Tibial artery (tissue), 4 donors: ENCODE results near the gene ZACN.

Experiments
- DNase-seq, 2 donors: peaks; one replicate each; pipeline ENCODE4 v3.0.0-alpha.2; 2019
- H3K27ac ChIP-seq, 2 donors: fragments of 200-600 bp; sonication (generic) in 1 of 2; 1 replicate in 1 of 2; 2 replicates in 1 of 2; pipeline ENCODE4 v1.5.1; 2018 to 2019; ENCODE audit warnings: mild to moderate bottlenecking in 1 of 2
- H3K27me3 ChIP-seq, 2 donors: fragments of 200-600 bp; sonication (generic) in 1 of 2; one replicate each; pipeline versions ENCODE4 v1.5.1 to v1.6.0; 2016 to 2019
- H3K36me3 ChIP-seq, 3 donors: fragments of 200-600 bp; sonication (generic) in 2 of 3; one replicate each; pipeline ENCODE4 v1.5.1; 2016 to 2019; ENCODE audit warnings: mild to moderate bottlenecking in 2 of 3
- H3K4me1 ChIP-seq, 4 donors: fragments of 200-600 bp; sonication (generic) in 2 of 4; 1 replicate in 3 of 4; 2 replicates in 1 of 4; pipeline ENCODE4 v1.5.1; 2016 to 2019
- H3K4me3 ChIP-seq, 2 donors: fragments of 200-600 bp; sonication (generic) in 1 of 2; 1 replicate in 1 of 2; 2 replicates in 1 of 2; pipeline ENCODE4 v1.5.1; 2018 to 2019; ENCODE audit warnings: mild to moderate bottlenecking in 2 of 2
- H3K9me3 ChIP-seq, 3 donors: fragments of 200-600 bp; sonication (generic) in 1 of 3; one replicate each; pipeline ENCODE4 v1.5.1; 2016 to 2019
- intact Hi-C: fragments of 100-400 bp; cut with DNase I; formaldehyde crosslinking; loops from one replicate; pipeline ENCODE4 v1.15.0; 2023; ENCODE audit warnings: low total_unique reads
- TF ChIP-seq, protein P1 (sequence below), 2 experiments: fragments of 200-600 bp in 1 of 2; fragments of 450-650 bp in 1 of 2; IDR thresholded peaks; one replicate each; pipeline ENCODE4 v1.5.1; 2017 to 2019; ENCODE audit warnings: antibody characterized with exemption in 2 of 2, mild to moderate bottlenecking in 1 of 2, moderate library complexity in 1 of 2

ZACN gene

DNA sequence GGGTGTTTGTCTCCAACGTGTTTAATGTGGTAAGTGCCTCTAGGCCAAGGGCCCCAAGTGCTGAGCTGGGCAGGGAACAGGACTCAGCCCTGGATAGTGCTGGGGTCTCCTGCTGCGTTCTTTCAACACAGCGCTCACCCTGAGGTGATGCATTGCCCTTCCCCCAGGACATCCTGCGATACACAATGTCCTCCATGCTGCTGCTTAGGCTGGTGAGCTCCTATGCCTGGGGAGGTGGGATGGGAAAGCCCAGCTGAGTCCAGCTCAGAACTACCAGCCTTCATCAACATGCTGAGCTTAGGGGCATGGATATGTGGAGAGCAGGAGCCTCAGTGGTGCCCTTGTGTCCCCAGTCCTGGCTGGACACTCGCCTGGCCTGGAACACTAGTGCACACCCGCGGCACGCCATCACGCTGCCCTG is 563 bp downstream of the ZACN start:
- TF ChIP-seq, protein P1, sequence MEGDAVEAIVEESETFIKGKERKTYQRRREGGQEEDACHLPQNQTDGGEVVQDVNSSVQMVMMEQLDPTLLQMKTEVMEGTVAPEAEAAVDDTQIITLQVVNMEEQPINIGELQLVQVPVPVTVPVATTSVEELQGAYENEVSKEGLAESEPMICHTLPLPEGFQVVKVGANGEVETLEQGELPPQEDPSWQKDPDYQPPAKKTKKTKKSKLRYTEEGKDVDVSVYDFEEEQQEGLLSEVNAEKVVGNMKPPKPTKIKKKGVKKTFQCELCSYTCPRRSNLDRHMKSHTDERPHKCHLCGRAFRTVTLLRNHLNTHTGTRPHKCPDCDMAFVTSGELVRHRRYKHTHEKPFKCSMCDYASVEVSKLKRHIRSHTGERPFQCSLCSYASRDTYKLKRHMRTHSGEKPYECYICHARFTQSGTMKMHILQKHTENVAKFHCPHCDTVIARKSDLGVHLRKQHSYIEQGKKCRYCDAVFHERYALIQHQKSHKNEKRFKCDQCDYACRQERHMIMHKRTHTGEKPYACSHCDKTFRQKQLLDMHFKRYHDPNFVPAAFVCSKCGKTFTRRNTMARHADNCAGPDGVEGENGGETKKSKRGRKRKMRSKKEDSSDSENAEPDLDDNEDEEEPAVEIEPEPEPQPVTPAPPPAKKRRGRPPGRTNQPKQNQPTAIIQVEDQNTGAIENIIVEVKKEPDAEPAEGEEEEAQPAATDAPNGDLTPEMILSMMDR (IDR thresholded peaks at IDR 0.05) = no peak
- no peak for DNase-seq
- peaks cover 12 to 61% of the 10 kb centered on the region in 2 donors for H3K27me3 ChIP-seq
- H3K4me1 ChIP-seq = peaks cover 0 to 42% (median 25%) of the 10 kb centered on the region in 4 donors
- no peaks in the 10 kb centered on the region for H3K9me3 ChIP-seq
- H3K4me3 ChIP-seq = no peak overlapping the region
- intact Hi-C loops = no loop called here
- H3K36me3 ChIP-seq = peaks cover 11 to 26% (median 17%) of the 10 kb centered on the region in 3 donors
- H3K27ac ChIP-seq = no peak overlapping the region

DNA sequence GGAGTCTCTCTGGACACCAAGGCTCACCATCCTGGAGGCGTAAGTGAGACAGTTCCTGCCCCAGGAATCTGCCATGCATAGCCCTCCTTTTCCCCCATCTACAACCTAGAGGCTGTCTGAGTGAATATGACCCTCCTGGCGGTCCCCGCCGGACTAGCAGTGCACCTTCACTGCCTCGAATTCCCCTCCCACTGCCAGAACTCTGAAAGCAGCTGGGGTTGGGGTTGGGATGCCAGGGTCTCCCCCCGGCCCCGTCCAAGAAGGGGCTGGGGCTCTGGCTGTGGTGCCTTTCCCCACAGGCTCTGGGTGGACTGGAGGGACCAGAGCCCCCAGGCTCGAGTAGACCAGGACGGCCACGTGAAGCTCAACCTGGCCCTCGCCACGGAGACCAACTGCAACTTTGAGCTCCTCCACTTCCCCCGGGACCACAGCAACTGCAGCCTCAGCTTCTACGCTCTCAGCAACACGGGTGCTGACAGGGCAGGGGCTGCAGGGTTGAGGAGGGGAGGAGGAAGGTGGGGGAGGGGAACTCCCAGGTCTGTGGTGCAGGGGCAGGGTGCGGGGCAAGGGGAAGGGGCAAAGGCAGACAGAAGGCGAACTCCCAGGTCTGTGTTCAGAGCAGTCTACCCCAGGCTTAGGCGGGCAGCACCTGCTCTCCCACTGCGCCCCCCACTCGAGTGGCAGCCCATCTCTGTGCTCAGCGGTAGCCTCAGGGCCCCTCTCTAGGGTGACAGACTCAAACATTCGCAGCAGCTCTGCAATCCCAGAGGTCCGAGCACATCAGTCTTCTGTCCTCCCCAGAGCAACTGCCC is 1.2 kb downstream of the ZACN start:
- Histone ChIP-seq H3K4me1 (peaks cover 0 to 36% (median 20%) of the 10 kb centered on the region in 4 donors), H3K27me3 (peaks cover 8 to 55% of the 10 kb centered on the region in 2 donors), H3K4me3 (no peak overlapping the region), H3K9me3 (no peaks in the 10 kb centered on the region), H3K36me3 (peaks cover 17 to 32% (median 23%) of the 10 kb centered on the region in 3 donors), H3K27ac (no peak overlapping the region)
- intact Hi-C loops = no loop called here
- TF ChIP-seq, protein P1 (IDR thresholded peaks at IDR 0.05) = no peak
- DNase-seq = no peak

DNA sequence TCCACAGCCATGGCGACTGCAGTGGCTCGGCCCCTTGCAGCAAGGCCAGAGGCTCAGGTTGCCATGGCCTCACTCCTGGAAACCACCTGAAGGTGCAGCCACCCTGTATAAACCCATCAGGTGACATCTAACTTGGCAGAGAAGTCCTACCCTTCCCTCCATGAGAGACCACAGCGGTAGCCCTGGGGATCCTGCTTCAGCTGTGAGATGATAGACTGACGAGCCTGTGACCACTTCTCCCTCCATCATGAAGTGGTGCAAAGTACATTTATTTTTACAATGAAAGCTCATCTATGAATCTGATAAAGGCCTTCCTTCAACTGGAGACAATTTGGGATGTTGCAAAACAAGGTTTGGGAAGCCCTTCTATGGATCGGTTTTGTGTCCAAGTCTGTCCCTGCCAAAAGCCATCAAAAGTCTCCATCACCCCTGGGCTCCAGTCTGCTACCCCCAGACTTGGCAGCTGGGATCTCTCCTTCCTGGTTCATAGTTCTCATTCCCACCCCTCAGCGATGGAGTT is 1.8 kb downstream of the ZACN start:
- peaks cover 0 to 29% (median 15%) of the 10 kb centered on the region in 4 donors for H3K4me1 ChIP-seq
- no peak for DNase-seq
- H3K9me3 ChIP-seq = no peaks in the 10 kb centered on the region
- no peak overlapping the region for H3K27ac ChIP-seq
- intact Hi-C loops = no loop called here
- peaks cover 24 to 38% (median 30%) of the 10 kb centered on the region in 3 donors for H3K36me3 ChIP-seq
- TF ChIP-seq, protein P1 (IDR thresholded peaks at IDR 0.05) = no peak
- H3K27me3 ChIP-seq = peaks cover 6 to 48% of the 10 kb centered on the region in 2 donors
- no peak overlapping the region for H3K4me3 ChIP-seq

DNA sequence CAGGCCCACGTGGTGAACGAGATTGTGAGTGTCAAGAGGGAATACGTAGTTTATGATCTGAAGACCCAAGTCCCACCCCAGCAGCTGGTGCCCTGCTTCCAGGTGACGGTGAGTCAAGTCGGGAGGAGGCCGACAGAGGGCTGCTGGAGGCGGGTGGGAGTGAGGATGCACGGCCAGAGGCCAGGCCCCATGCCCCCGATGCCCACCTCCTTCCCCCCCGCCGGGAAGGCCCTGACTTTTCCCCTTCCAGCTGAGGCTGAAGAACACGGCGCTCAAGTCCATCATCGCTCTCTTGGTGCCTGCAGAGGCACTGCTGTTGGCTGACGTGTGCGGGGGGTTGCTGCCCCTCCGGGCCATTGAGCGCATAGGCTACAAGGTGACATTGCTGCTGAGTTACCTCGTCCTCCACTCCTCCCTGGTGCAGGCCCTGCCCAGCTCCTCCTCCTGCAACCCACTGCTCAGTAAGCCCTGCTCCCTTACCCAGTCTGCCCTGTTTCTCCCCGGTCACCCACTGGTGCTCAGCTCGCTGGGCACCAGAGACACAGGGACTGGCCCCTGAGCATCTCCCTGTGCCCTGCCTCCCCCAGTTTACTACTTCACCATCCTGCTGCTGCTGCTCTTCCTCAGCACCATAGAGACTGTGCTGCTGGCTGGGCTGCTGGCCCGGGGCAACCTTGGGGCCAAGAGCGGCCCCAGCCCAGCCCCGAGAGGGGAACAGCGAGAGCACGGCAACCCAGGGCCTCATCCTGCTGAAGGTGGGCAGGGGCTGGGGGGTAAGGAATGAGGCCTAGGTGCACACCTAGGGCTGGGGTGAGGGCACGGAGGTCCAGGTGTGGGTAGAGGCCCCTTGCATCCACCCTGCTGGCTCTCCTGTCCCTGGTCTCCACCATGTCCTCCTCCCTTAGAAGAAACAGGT is 2.6 kb downstream of the ZACN start:
- Histone ChIP-seq H3K27me3 (peaks cover 2 to 41% of the 10 kb centered on the region in 2 donors), H3K9me3 (no peaks in the 10 kb centered on the region), H3K4me3 (no peak overlapping the region), H3K36me3 (peaks cover 28 to 46% (median 37%) of the 10 kb centered on the region in 3 donors), H3K4me1 (peaks cover 0 to 22% (median 9%) of the 10 kb centered on the region in 4 donors), H3K27ac (no peak overlapping the region)
- intact Hi-C loops = no loop called here
- TF ChIP-seq, protein P1 (IDR thresholded peaks at IDR 0.05) = no peak
- DNase-seq = no peak
